ENCODE measurements around the gene CENPB. TPM values are rescaled to one million over a fixed set of nuclear protein-coding genes. Genes with fewer than 3 reads are reported as not detected.

The CENPB gene
- total RNA-seq, 1 donor from 2014 or later = 78.7 TPM

GRCh38 chr20:3812259-3812681 lies 25.7 kb upstream of the CENPB start:
- no peak for DNase-seq (ENCODE audit: extremely low read depth, low read depth, low spot score)

DNA sequence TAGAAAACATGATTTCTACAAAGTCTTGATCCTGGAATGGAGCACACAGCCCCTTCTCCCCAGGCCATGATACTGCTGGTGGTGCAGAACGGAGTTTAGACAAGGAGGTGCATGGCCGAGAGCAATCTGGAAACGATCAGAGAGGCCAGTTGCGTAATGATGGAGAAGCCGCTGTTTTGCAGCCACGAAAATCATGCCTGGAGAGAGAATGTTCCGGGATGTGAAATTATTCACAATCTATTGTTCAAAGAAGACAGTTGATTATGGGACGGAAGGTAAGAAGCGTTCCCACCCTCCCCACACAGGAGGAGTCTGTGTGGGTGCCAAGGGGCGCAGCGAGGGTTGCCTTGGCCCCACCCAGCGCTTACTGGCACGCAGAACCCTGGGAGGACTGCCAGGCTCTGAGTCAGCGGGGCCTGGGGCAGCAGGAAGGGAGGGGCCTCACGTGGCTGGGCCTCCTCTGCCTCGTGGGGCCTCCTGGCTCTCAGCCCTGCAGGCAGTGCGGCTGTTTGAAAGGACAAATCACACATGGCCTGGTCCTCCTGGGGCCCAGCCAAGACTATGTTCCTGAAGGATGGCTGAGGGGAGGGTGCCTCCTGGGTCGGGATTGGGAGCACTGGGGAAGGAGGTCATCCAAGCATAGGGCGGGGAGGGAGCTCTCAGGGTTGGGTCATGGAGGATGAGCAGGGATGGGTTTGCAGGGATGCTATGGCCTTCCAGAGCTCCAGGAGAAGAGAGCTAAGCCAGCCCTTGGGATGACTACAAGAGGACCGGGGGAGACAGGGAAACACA lies 25.1 kb upstream of the CENPB start:
- DNase-seq (ENCODE audit: extremely low read depth, low read depth, low spot score) = no peak

- DNase-seq (ENCODE audit: extremely low read depth, low read depth, low spot score) = no peak
Observed at GRCh38 chr20:3808544-3808943, 22.0 kb upstream of the CENPB start.

DNA sequence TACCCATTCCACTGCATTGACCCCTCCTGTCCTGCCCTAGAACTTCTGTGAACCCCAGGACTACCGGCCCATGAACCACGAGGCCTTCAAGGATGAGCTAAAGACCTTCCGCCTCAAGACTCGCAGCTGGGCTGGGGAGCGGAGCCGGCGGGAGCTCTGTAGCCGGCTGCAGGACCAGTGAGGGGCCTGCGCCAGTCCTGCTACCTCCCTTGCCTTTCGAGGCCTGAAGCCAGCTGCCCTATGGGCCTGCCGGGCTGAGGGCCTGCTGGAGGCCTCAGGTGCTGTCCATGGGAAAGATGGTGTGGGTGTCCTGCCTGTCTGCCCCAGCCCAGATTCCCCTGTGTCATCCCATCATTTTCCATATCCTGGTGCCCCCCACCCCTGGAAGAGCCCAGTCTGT lies 18.2 kb upstream of the CENPB start:
- DNase-seq (ENCODE audit: extremely low read depth, low read depth, low spot score) = no peak

DNA sequence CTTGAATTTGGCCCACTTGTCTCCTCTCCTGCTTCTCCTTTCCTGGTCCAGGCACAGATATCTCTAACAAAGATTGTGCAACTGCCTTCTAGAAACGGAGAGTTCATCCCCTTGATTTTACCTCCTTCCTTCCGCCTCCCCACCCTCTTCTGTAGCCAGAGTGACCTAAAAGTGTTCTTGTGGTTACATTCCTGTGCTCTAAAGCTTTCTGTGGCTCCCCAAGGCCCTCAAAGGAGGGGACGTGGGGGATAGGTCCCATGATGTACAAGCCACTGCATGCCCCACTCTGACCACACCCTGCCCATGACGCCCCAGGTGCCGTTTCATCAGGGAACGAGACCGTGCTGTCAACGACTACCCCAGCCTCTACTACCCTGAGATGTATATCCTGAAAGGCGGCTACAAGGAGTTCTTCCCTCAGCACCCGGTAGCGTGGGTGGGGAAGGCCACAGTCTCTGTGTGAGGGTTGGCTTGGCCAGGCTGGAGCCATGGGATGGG lies 17.8 kb upstream of the CENPB start:
- DNase-seq (ENCODE audit: extremely low read depth, low read depth, low spot score) = no peak

- no peak for DNase-seq (ENCODE audit: extremely low read depth, low read depth, low spot score)
Observed at GRCh38 chr20:3803854-3804253, 17.3 kb upstream of the CENPB start.

GRCh38 chr20:3803289-3803688 lies 16.7 kb upstream of the CENPB start:
- no peak for DNase-seq (ENCODE audit: extremely low read depth, low read depth, low spot score)

- no peak for DNase-seq (ENCODE audit: extremely low read depth, low read depth, low spot score)
Observed at GRCh38 chr20:3802524-3803239, 16.1 kb upstream of the CENPB start.

- no peak for DNase-seq (ENCODE audit: extremely low read depth, low read depth, low spot score)
Observed at GRCh38 chr20:3801846-3802245, 15.3 kb upstream of the CENPB start.

DNA sequence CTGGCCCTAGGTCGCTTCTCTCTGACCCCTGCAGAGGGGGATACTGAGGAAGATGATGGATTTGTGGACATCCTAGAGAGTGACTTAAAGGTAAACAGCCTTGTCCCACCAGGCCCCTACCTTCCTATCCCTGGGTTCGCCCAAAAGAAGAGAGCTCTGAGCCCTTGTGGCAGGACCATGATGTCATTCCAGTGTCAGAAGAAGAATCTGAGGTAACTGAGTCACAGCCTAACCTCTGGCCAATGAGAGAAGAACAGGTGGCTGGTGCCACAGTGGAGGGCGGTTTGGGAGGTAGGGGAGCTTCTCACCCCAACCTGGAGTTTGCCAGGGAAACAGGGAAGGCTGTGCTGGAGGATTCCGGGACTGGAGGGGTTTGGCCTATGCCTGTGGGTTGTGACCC lies 14.8 kb upstream of the CENPB start:
- DNase-seq (ENCODE audit: extremely low read depth, low read depth, low spot score) = no peak

GRCh38 chr20:3800878-3801260 lies 14.3 kb upstream of the CENPB start:
- no peak for DNase-seq (ENCODE audit: extremely low read depth, low read depth, low spot score)

- no peak for DNase-seq (ENCODE audit: extremely low read depth, low read depth, low spot score)
Observed at GRCh38 chr20:3800256-3800877, 13.8 kb upstream of the CENPB start.

DNA sequence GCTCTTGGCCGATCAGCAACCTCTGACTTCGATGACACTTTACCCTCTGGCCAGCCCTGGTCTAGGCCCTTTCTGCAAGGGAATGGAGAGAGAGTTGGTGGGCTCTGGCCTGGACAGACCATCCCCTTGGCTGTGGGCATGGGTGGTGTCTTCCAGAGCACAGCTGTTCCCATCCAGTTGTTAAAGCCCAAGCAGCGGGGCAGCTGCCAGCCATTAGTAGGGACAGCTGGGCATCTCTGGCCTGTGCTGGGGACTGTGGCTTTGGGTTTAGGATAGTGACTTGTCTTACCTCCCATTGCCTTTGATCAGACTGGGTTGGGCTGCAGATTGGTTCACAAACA lies 12.3 kb upstream of the CENPB start:
- no peak for DNase-seq (ENCODE audit: extremely low read depth, low read depth, low spot score)

GRCh38 chr20:3798373-3798768 lies 11.8 kb upstream of the CENPB start:
- DNase-seq (ENCODE audit: extremely low read depth, low read depth, low spot score) = no peak

GRCh38 chr20:3797592-3798372 lies 11.2 kb upstream of the CENPB start:
- no peak for DNase-seq (ENCODE audit: extremely low read depth, low read depth, low spot score)

DNA sequence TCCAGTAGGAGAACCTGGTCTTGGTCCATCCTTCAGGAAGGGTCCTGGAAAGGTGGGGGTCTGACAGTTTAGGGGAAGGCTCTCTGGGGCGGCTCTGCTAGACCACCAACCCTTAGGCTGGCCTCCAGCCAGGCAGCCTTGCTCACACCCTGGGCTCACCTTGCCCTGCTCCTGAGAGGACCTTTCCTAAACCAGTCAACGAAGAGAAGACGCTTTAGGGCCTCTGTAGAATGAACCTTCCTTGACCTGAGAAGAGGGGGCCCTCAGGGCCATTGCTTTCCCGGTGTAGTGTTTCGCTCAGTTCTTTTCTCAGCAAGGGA lies 10.6 kb upstream of the CENPB start:
- no peak for DNase-seq (ENCODE audit: extremely low read depth, low read depth, low spot score)

DNA sequence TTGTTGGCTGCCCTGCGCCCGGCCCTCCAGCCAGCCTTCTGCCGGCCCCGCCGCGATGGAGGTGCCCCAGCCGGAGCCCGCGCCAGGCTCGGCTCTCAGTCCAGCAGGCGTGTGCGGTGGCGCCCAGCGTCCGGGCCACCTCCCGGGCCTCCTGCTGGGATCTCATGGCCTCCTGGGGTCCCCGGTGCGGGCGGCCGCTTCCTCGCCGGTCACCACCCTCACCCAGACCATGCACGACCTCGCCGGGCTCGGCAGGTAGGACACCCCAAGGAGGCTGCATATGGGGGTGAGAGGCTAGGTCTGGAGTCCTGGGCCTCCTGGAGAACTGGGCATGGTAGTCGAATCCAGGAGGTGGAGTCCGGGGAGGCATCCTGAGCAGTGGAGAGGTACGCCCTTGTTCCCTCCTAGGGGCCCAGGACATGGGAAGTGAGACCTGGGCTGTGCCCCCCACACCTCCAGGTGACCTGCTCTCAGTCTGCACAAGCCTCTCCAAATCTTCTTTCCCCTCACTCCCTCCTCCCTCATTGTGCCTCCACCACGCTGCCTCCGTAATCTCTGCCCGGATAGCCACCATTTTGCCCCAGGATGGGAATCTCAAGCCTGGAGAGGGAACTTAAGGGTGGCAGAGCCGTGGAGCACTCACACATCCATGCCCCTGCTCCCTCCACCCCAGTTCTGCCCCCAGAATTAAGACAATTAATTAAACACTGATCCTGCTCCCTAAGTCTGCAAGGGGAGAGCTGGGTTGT lies 10.1 kb upstream of the CENPB start:
- DNase-seq (ENCODE audit: extremely low read depth, low read depth, low spot score) = no peak

- DNase-seq (ENCODE audit: extremely low read depth, low read depth, low spot score) = no peak
Observed at GRCh38 chr20:3795511-3796468, 9.2 kb upstream of the CENPB start, which contains the start of gene CDC25B. Gene CDC25B, plus strand, starts transcription at chr20:3796310. Its CDS starts 222 bp downstream, at chr20:3796532.

DNA sequence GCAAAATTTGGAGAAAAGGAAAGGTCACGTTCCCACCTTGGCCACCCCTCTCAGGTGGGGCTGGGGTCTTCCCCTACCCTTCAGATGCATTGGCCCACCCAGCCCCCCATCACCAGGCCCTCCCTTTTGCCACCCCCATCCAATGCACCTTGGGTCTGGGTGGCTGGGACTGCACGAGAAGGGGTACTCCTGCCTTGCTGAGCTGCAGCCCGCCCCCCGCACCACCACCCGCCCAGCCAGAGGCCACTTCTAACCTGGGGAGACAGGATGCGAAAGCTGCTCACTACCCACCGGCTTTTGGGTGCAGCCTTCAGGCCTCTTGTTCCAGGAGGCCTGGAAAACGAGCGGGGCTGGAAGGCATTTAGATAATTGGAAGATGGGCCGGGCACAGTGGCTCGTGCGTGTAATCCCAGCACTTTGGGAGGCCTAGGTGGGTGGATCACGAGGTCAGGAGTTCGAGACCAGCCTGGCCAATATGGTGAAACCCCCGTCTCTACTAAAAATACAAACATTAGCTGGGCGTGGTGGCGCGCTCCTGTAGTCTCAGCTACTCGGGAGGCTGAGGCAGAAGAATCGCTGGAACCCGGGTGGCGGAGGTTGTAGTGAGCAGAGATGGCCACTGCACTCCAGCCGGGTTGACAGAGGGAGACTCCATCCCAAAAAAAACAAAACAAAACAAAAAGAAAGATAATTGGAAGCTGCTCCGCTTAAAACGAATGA lies 8.3 kb upstream of the CENPB start:
- no peak for DNase-seq (ENCODE audit: extremely low read depth, low read depth, low spot score)
